ENCODE results near the gene PSMD13.

The PSMD13 gene

DNA sequence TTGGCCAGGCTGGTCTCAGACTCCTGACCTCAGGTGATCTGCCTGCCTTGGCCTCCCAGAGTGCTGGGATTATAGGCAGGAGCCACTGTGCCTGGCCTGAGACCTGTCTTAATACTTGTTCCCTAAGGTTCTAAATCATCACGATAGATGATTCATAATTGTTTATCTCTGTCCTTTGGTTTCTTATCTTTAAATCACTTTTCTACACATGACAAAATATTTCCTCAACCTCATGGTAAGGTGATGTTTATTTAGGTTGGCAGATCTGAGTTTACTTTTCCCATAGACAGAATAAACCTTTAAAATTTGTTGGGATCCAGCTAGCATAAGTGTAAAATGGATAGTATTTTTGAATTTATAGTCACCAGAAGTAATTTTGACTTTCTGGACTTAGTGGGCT, 3.5 kb downstream of the PSMD13 start:
- peaks cover 28% of the 10 kb centered on the region for H3K36me3 ChIP-seq (replicated peaks; ENCODE audit: low read depth, low read length)
- no peak for TF ChIP-seq EZH2phosphoT487 (IDR thresholded peaks at IDR 0.05; ENCODE audit: low read depth)
- TF ChIP-seq, protein P1, sequence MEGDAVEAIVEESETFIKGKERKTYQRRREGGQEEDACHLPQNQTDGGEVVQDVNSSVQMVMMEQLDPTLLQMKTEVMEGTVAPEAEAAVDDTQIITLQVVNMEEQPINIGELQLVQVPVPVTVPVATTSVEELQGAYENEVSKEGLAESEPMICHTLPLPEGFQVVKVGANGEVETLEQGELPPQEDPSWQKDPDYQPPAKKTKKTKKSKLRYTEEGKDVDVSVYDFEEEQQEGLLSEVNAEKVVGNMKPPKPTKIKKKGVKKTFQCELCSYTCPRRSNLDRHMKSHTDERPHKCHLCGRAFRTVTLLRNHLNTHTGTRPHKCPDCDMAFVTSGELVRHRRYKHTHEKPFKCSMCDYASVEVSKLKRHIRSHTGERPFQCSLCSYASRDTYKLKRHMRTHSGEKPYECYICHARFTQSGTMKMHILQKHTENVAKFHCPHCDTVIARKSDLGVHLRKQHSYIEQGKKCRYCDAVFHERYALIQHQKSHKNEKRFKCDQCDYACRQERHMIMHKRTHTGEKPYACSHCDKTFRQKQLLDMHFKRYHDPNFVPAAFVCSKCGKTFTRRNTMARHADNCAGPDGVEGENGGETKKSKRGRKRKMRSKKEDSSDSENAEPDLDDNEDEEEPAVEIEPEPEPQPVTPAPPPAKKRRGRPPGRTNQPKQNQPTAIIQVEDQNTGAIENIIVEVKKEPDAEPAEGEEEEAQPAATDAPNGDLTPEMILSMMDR (IDR thresholded peaks at IDR 0.05; ENCODE audit: low read depth, low read length) = no peak
- no peaks in the 10 kb centered on the region for H3K27me3 ChIP-seq (ENCODE audit: low read depth, low read length)
- H3K4me1 ChIP-seq (ENCODE audit: low read length) = peaks cover 13% of the 10 kb centered on the region
- peaks cover 4% of the 10 kb centered on the region; the same call in 1 of the 2 replicates for H4K20me1 ChIP-seq (ENCODE audit: insufficient read depth, low read length)
- no peak overlapping the region for H3K27ac ChIP-seq (ENCODE audit: low read length)
- H2AFZ ChIP-seq (ENCODE audit: low read depth, low read length) = no peak overlapping the region
- H3K9me3 ChIP-seq (ENCODE audit: insufficient read depth, low read length) = no peaks in the 10 kb centered on the region
- peaks cover 58% of the 10 kb centered on the region for H3K79me2 ChIP-seq (ENCODE audit: low read length)
- no peak overlapping the region for H3K4me2 ChIP-seq (ENCODE audit: low read length)
- H3K9ac ChIP-seq (ENCODE audit: low read length) = no peak overlapping the region
- no peak overlapping the region for H3K4me3 ChIP-seq (ENCODE audit: low read length)

DNA sequence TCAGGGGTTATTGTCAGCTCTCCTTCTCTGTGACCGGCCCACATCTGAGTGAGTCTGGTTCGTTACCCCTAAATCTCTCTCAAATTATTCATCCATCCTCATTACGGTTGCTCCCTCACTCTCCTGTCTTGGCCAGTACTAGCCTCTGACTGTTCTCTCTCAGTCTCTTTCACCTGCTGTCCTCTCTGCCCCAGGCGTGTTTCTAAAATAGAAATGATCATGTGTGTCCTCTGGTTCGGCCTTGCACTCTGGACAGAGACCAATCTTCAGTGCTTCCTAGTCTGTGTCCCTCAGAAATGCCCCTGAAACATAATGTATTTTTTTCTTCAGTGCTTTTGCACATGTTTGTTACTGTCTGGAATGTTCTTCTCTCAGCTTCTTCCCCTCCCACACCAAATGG, 4.9 kb downstream of the PSMD13 start:
- Histone ChIP-seq H3K9me3 (ENCODE audit: insufficient read depth, low read length) (no peaks in the 10 kb centered on the region), H3K79me2 (ENCODE audit: low read length) (peaks cover 52% of the 10 kb centered on the region), H3K4me1 (ENCODE audit: low read length) (peaks cover 10% of the 10 kb centered on the region), H3K36me3 (replicated peaks; ENCODE audit: low read depth, low read length) (peaks cover 39% of the 10 kb centered on the region), H3K4me2 (ENCODE audit: low read length) (no peak overlapping the region), H2AFZ (ENCODE audit: low read depth, low read length) (no peak overlapping the region), H3K9ac (ENCODE audit: low read length) (no peak overlapping the region), H3K27ac (ENCODE audit: low read length) (no peak overlapping the region), H3K4me3 (ENCODE audit: low read length) (no peak overlapping the region), H3K27me3 (ENCODE audit: low read depth, low read length) (no peaks in the 10 kb centered on the region), H4K20me1 (ENCODE audit: insufficient read depth, low read length) (peaks cover 4% of the 10 kb centered on the region; the same call in 1 of the 2 replicates)
- TF ChIP-seq EZH2phosphoT487 (IDR thresholded peaks at IDR 0.05; ENCODE audit: low read depth) = no peak
- TF ChIP-seq, protein P1 (IDR thresholded peaks at IDR 0.05; ENCODE audit: low read depth, low read length) = no peak

DNA sequence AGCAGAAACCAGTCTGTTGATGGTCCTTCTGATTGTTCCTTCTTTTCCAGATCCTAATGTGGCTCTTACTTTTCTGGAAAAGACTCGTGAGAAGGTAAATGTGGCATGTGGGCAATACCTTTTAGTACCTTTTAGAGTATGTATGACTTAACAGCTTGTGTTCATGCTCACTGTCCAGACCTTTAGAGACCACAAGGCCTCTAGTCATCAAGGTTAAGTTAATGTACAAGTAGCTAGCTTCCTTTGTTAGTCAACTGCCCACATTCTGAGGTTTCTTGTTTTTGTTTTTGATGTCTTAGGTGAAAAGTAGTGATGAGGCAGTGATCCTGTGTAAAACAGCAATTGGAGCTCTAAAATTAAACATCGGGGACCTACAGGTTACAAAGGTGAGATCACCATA, 7.6 kb downstream of the PSMD13 start:
- Histone ChIP-seq H3K9ac (ENCODE audit: low read length) (no peak overlapping the region), H2AFZ (ENCODE audit: low read depth, low read length) (no peak overlapping the region), H3K27ac (ENCODE audit: low read length) (no peak overlapping the region), H3K4me2 (ENCODE audit: low read length) (no peak overlapping the region), H3K4me3 (ENCODE audit: low read length) (no peak overlapping the region), H3K27me3 (ENCODE audit: low read depth, low read length) (no peaks in the 10 kb centered on the region), H3K79me2 (ENCODE audit: low read length) (peaks cover 25% of the 10 kb centered on the region), H3K4me1 (ENCODE audit: low read length) (no peaks in the 10 kb centered on the region; the same call in 1 of the 2 replicates), H3K36me3 (replicated peaks; ENCODE audit: low read depth, low read length) (peaks cover 59% of the 10 kb centered on the region), H4K20me1 (ENCODE audit: insufficient read depth, low read length) (0 out of 2 replicates have a peak, but pooled peaks cover 4% of the 10 kb centered on the region), H3K9me3 (ENCODE audit: insufficient read depth, low read length) (no peaks in the 10 kb centered on the region)
- no peak for TF ChIP-seq EZH2phosphoT487 (IDR thresholded peaks at IDR 0.05; ENCODE audit: low read depth)
- TF ChIP-seq, protein P1 (IDR thresholded peaks at IDR 0.05; ENCODE audit: low read depth, low read length) = no peak

DNA sequence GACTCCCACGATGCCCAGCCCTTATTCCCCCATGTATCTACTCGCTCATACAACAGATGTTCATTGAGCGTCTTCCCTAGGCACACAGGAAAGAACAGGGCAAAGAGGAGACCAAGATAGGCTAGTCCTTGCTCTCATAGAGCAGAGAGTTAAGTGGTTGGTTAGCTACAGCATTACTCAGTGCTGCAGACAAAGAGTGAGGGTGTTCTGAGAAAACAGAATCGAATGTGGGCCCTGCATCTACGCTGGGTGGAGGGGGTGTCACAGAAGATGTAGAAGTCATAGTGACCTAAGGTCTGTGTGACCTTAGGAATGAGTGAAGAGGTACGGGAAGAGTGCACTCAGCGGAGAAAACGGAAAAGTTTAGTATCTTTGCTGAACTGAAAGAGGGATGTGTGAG, 12.3 kb downstream of the PSMD13 start:
- Histone ChIP-seq H3K4me3 (ENCODE audit: low read length) (no peak overlapping the region), H3K27ac (ENCODE audit: low read length) (no peak overlapping the region), H3K27me3 (ENCODE audit: low read depth, low read length) (no peaks in the 10 kb centered on the region), H2AFZ (ENCODE audit: low read depth, low read length) (no peak overlapping the region), H3K4me2 (ENCODE audit: low read length) (no peak overlapping the region), H3K36me3 (replicated peaks; ENCODE audit: low read depth, low read length) (peaks cover 67% of the 10 kb centered on the region), H3K9me3 (ENCODE audit: insufficient read depth, low read length) (no peaks in the 10 kb centered on the region), H3K79me2 (ENCODE audit: low read length) (no peaks in the 10 kb centered on the region), H4K20me1 (ENCODE audit: insufficient read depth, low read length) (no peaks in the 10 kb centered on the region), H3K9ac (ENCODE audit: low read length) (no peak overlapping the region), H3K4me1 (ENCODE audit: low read length) (no peaks in the 10 kb centered on the region)
- no peak for TF ChIP-seq EZH2phosphoT487 (IDR thresholded peaks at IDR 0.05; ENCODE audit: low read depth)
- TF ChIP-seq, protein P1 (IDR thresholded peaks at IDR 0.05; ENCODE audit: low read depth, low read length) = no peak

Data from OCI-LY3 (cell line).